PC-3 (cell line): ENCODE data around the gene SH3RF1.

Experiments
- CTCF ChIP-seq: fragments of 300-600 bp; sonication (generic); conservative IDR thresholded peaks from 2 replicates; pipeline ENCODE4 v1.5.1; 2017; ENCODE audit warnings: antibody characterized with exemption, low read depth, mild to moderate bottlenecking, low read length
- EZH2 ChIP-seq: fragments of 300-600 bp; sonication (generic); IDR thresholded peaks from one replicate; pipeline ENCODE4 v1.6.1; 2017; ENCODE audit warnings: antibody characterized with exemption, mild to moderate bottlenecking, low read length; ENCODE audit not compliant: unreplicated experiment
- EZH2phosphoT487 ChIP-seq: fragments of 300-600 bp; sonication (generic); IDR thresholded peaks from 2 replicates; pipeline ENCODE4 v1.6.1; 2018; ENCODE audit warnings: mild to moderate bottlenecking, antibody characterized with exemption, low read length, borderline replicate concordance

GRCh38 chr4:169135776-169136175 is 135.0 kb downstream of the SH3RF1 start:
- no peak for TF ChIP-seq CTCF
- TF ChIP-seq EZH2: no peak
- TF ChIP-seq EZH2phosphoT487: no peak
